ENCODE data around the gene DNM3. TPM values are rescaled to one million over a fixed set of nuclear protein-coding genes. Genes with fewer than 3 reads are reported as not detected.

Gene DNM3
- total RNA-seq, 1 donor from 2014 or later, result 4.7 TPM

- Histone ChIP-seq H3K9ac (ENCODE audit: low read length) (peak overlapping the region; percentile 75), H3K27ac (ENCODE audit: low read depth, low read length) (peak overlapping the region; percentile 89), H3K4me3 (ENCODE audit: insufficient read depth, low read depth, low read length) (peak overlapping the region; percentile 38), H3K36me3 (ENCODE audit: insufficient read depth, low read length) (no peaks in the 10 kb centered on the region), H4K20me1 (ENCODE audit: insufficient read depth, low read length) (no peaks in the 10 kb centered on the region), H3K9me3 (ENCODE audit: insufficient read depth, low read depth, low read length) (peaks cover 3% of the 10 kb centered on the region), H3K27me3 (ENCODE audit: insufficient read depth, low read length) (no peaks in the 10 kb centered on the region), H2AFZ (ENCODE audit: low read depth, low read length) (peak overlapping the region; percentile 0), H3K4me2 (ENCODE audit: low read length) (peak overlapping the region; percentile 73), H3K79me2 (ENCODE audit: insufficient read depth, low read length) (no peaks in the 10 kb centered on the region), H3K4me1 (ENCODE audit: insufficient read depth, low read length) (peaks cover 24% of the 10 kb centered on the region)
- H3K4me1 Mint-ChIP-seq (ENCODE audit: low read depth, unreplicated experiment), result peaks cover 30% of the 10 kb centered on the region
- peak; percentile 90 for DNase-seq (ENCODE audit: low read depth)
- peak; percentile 97 for FAIRE-seq
- H3K9me3 Mint-ChIP-seq (ENCODE audit: unreplicated experiment), result peaks cover 10% of the 10 kb centered on the region
- H3K36me3 Mint-ChIP-seq (ENCODE audit: low read depth, unreplicated experiment), result peaks cover 4% of the 10 kb centered on the region
- H3K27me3 Mint-ChIP-seq (ENCODE audit: low read depth, unreplicated experiment), result no peaks in the 10 kb centered on the region
- H3K4me3 Mint-ChIP-seq (ENCODE audit: unreplicated experiment), result no peak overlapping the region
- TF ChIP-seq CTCF (IDR thresholded peaks at IDR 0.05; ENCODE audit: insufficient read depth, low read depth, low read length) (no peak), EZH2 (IDR thresholded peaks at IDR 0.05; ENCODE audit: insufficient read depth, low read length) (no peak)
- peak overlapping the region; percentile 96 for H3K27ac Mint-ChIP-seq (ENCODE audit: unreplicated experiment)
Observed at GRCh38 chr1:172343240-172344160, 502.2 kb downstream of the DNM3 start.

GRCh38 chr1:172344444-172344843 lies 503.1 kb downstream of the DNM3 start:
- TF ChIP-seq CTCF (IDR thresholded peaks at IDR 0.05; ENCODE audit: insufficient read depth, low read depth, low read length), result no peak
- TF ChIP-seq EZH2 (IDR thresholded peaks at IDR 0.05; ENCODE audit: insufficient read depth, low read length), result no peak
- Histone ChIP-seq H3K36me3 (ENCODE audit: insufficient read depth, low read length) (no peaks in the 10 kb centered on the region), H4K20me1 (ENCODE audit: insufficient read depth, low read length) (no peaks in the 10 kb centered on the region), H3K4me2 (ENCODE audit: low read length) (peak overlapping the region; percentile 73), H2AFZ (ENCODE audit: low read depth, low read length) (no peak overlapping the region), H3K9me3 (ENCODE audit: insufficient read depth, low read depth, low read length) (peaks cover 3% of the 10 kb centered on the region), H3K79me2 (ENCODE audit: insufficient read depth, low read length) (no peaks in the 10 kb centered on the region), H3K27me3 (ENCODE audit: insufficient read depth, low read length) (no peaks in the 10 kb centered on the region), H3K4me3 (ENCODE audit: insufficient read depth, low read depth, low read length) (peak overlapping the region; percentile 30), H3K9ac (ENCODE audit: low read length) (peak overlapping the region; percentile 75), H3K4me1 (ENCODE audit: insufficient read depth, low read length) (peaks cover 24% of the 10 kb centered on the region), H3K27ac (ENCODE audit: low read depth, low read length) (peak overlapping the region; percentile 89)
- Mint-ChIP-seq H3K27ac (ENCODE audit: unreplicated experiment) (peak overlapping the region; percentile 96), H3K27me3 (ENCODE audit: low read depth, unreplicated experiment) (no peaks in the 10 kb centered on the region), H3K4me1 (ENCODE audit: low read depth, unreplicated experiment) (peaks cover 30% of the 10 kb centered on the region), H3K9me3 (ENCODE audit: unreplicated experiment) (peaks cover 10% of the 10 kb centered on the region), H3K4me3 (ENCODE audit: unreplicated experiment) (no peak overlapping the region), H3K36me3 (ENCODE audit: low read depth, unreplicated experiment) (peaks cover 4% of the 10 kb centered on the region)
- no peak for DNase-seq (ENCODE audit: low read depth)
- no peak for FAIRE-seq

- H2AFZ ChIP-seq (ENCODE audit: low read depth, low read length), result no peak overlapping the region
- DNase-seq (ENCODE audit: low read depth) (no peak), FAIRE-seq (peak; percentile 41)
- H4K20me1 ChIP-seq (ENCODE audit: insufficient read depth, low read length), result no peaks in the 10 kb centered on the region
- H3K4me2 ChIP-seq (ENCODE audit: low read length), result no peak overlapping the region
- Mint-ChIP-seq H3K4me1 (ENCODE audit: low read depth, unreplicated experiment) (peaks cover 30% of the 10 kb centered on the region), H3K9me3 (ENCODE audit: unreplicated experiment) (peaks cover 10% of the 10 kb centered on the region), H3K36me3 (ENCODE audit: low read depth, unreplicated experiment) (peaks cover 4% of the 10 kb centered on the region), H3K27ac (ENCODE audit: unreplicated experiment) (peak overlapping the region; percentile 58), H3K27me3 (ENCODE audit: low read depth, unreplicated experiment) (no peaks in the 10 kb centered on the region), H3K4me3 (ENCODE audit: unreplicated experiment) (no peak overlapping the region)
- H3K36me3 ChIP-seq (ENCODE audit: insufficient read depth, low read length), result no peaks in the 10 kb centered on the region
- peaks cover 24% of the 10 kb centered on the region for H3K4me1 ChIP-seq (ENCODE audit: insufficient read depth, low read length)
- H3K9ac ChIP-seq (ENCODE audit: low read length), result no peak overlapping the region
- H3K4me3 ChIP-seq (ENCODE audit: insufficient read depth, low read depth, low read length), result no peak overlapping the region
- peaks cover 3% of the 10 kb centered on the region for H3K9me3 ChIP-seq (ENCODE audit: insufficient read depth, low read depth, low read length)
- no peak overlapping the region for H3K27ac ChIP-seq (ENCODE audit: low read depth, low read length)
- H3K27me3 ChIP-seq (ENCODE audit: insufficient read depth, low read length), result no peaks in the 10 kb centered on the region
- H3K79me2 ChIP-seq (ENCODE audit: insufficient read depth, low read length), result no peaks in the 10 kb centered on the region
- TF ChIP-seq CTCF (IDR thresholded peaks at IDR 0.05; ENCODE audit: insufficient read depth, low read depth, low read length) (no peak), EZH2 (IDR thresholded peaks at IDR 0.05; ENCODE audit: insufficient read depth, low read length) (no peak)
Observed at GRCh38 chr1:172345077-172345476, 503.8 kb downstream of the DNM3 start.
